Measurements from ENCODE around the gene NEGR1.

DNA sequence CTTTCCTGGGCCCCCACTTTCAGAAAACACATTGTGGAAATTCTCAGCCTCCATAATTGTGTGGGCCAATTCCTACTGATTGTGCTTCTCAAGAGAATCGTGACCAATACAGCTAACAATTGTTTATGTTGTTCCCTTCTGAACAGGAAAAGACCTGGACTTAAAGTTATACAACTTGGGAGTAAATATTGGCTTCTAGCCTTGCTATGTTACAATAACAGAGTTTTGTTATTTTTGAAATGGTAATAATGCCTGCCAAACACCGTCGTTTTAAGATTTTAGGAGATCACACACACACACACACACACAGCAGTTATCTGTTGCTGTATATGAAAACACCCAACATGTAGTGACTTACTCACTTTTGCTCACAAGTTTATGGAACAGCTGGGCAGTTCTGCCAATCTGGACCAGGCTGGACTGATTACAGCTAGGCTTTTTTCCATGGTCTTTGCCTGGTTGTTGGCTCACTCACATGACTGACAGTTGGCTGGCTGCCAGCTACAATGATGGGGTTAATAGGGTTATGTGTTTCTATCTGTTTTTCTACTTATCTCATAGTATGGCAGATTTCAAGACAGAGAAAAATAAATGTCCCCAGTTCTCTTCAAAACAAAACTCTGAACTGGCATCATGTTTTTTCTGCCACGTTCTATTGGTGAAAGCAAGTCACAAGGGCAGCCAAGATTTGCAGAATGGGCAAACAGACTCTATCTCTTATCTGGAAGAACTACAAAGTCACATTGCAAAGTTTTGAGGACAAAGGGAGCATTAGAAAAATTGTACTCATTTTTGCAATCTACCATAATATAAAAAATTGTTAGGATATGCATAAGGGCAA is 447.5 kb downstream of the NEGR1 start:
- TF ChIP-seq, protein P1, sequence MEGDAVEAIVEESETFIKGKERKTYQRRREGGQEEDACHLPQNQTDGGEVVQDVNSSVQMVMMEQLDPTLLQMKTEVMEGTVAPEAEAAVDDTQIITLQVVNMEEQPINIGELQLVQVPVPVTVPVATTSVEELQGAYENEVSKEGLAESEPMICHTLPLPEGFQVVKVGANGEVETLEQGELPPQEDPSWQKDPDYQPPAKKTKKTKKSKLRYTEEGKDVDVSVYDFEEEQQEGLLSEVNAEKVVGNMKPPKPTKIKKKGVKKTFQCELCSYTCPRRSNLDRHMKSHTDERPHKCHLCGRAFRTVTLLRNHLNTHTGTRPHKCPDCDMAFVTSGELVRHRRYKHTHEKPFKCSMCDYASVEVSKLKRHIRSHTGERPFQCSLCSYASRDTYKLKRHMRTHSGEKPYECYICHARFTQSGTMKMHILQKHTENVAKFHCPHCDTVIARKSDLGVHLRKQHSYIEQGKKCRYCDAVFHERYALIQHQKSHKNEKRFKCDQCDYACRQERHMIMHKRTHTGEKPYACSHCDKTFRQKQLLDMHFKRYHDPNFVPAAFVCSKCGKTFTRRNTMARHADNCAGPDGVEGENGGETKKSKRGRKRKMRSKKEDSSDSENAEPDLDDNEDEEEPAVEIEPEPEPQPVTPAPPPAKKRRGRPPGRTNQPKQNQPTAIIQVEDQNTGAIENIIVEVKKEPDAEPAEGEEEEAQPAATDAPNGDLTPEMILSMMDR (IDR thresholded peaks at IDR 0.05): no peak
- TF ChIP-seq POLR2AphosphoS5 (IDR thresholded peaks at IDR 0.05; ENCODE audit: insufficient read depth in 1 of 2, low read depth in 1 of 2): no peak
- TF ChIP-seq POLR2A (IDR thresholded peaks at IDR 0.05): no peak
